Parathyroid adenoma (tissue), 2 donors: ENCODE results near the gene SYT12.

Experiments
- H2AFZ ChIP-seq: fragments of 300-600 bp; sonication (generic); one replicate; pipeline ENCODE4 v1.7.0; 2017; ENCODE audit warnings: antibody characterized with exemption, mild to moderate bottlenecking
- H3K27ac ChIP-seq: fragments of 300-600 bp; sonication (generic); one replicate; pipeline ENCODE4 v1.7.0; 2017
- H3K27me3 ChIP-seq: fragments of 300-600 bp; sonication (generic); one replicate; pipeline ENCODE4 v1.7.0; 2017; ENCODE audit warnings: low read length; ENCODE audit not compliant: control insufficient read depth, insufficient read depth
- H3K36me3 ChIP-seq: fragments of 300-600 bp; sonication (generic); one replicate; pipeline ENCODE4 v1.7.0; 2017; ENCODE audit warnings: low read length; ENCODE audit not compliant: control insufficient read depth, insufficient read depth
- H3K4me1 ChIP-seq: fragments of 300-600 bp; sonication (generic); one replicate; pipeline ENCODE4 v1.7.0; 2017; ENCODE audit warnings: control low read depth
- H3K4me2 ChIP-seq: fragments of 300-600 bp; sonication (generic); one replicate; pipeline ENCODE4 v1.7.0; 2017; ENCODE audit warnings: low read length
- H3K4me3 ChIP-seq: fragments of 300-600 bp; sonication (generic); one replicate; pipeline ENCODE4 v1.7.0; 2017; ENCODE audit warnings: low read depth, low read length
- H3K79me2 ChIP-seq: fragments of 300-600 bp; sonication (generic); one replicate; pipeline ENCODE4 v1.7.0; 2017; ENCODE audit warnings: control low read depth
- H3K9ac ChIP-seq: fragments of 300-600 bp; sonication (generic); one replicate; pipeline ENCODE4 v1.7.0; 2017; ENCODE audit warnings: mild to moderate bottlenecking
- H3K9me3 ChIP-seq: fragments of 300-600 bp; sonication (generic); one replicate; pipeline ENCODE4 v1.7.0; 2017; ENCODE audit warnings: low read length; ENCODE audit not compliant: control insufficient read depth
- CTCF ChIP-seq: fragments of 300-600 bp; sonication (generic); IDR thresholded peaks from one replicate; pipeline ENCODE4 v1.7.0; 2017; ENCODE audit warnings: antibody characterized with exemption, mild to moderate bottlenecking
- donor health status: primary hyperparathyroidism.

Gene SYT12

GRCh38 chr11:67056267-67057204 lies 33.6 kb downstream of the SYT12 start, which contains the start of gene RHOD:
Gene RHOD, plus strand, starts transcription at chr11:67056847. Its CDS starts 56 bp downstream, at chr11:67056903.
- Histone ChIP-seq H3K4me3 (peak within 1 kb of the TSS; percentile 65), H3K36me3 (no peaks in the 10 kb centered on the region), H3K27ac (peak within 1 kb of the TSS; percentile 84), H3K4me2 (peak within 1 kb of the TSS; percentile 77), H3K79me2 (no peaks in the 10 kb centered on the region), H3K27me3 (no peaks in the 10 kb centered on the region), H2AFZ (peak within 1 kb of the TSS; percentile 85), H3K9ac (no peak within 1 kb of the TSS), H3K4me1 (peaks cover 17% of the 10 kb centered on the region), H3K9me3 (no peaks in the 10 kb centered on the region)
- TF ChIP-seq CTCF, result no peak

GRCh38 chr11:67057205-67057672 lies 34.3 kb downstream of the SYT12 start:
- Histone ChIP-seq H3K4me3 (peak overlapping the region; percentile 65), H3K36me3 (no peaks in the 10 kb centered on the region), H2AFZ (peak overlapping the region; percentile 85), H3K27me3 (no peaks in the 10 kb centered on the region), H3K9me3 (no peaks in the 10 kb centered on the region), H3K4me1 (peaks cover 19% of the 10 kb centered on the region), H3K4me2 (peak overlapping the region; percentile 77), H3K27ac (peak overlapping the region; percentile 69), H3K79me2 (no peaks in the 10 kb centered on the region), H3K9ac (no peak overlapping the region)
- TF ChIP-seq CTCF, result no peak

GRCh38 chr11:67058506-67058905 lies 35.6 kb downstream of the SYT12 start:
- no peak overlapping the region for H2AFZ ChIP-seq
- TF ChIP-seq CTCF, result no peak
- no peaks in the 10 kb centered on the region for H3K27me3 ChIP-seq
- no peak overlapping the region for H3K4me2 ChIP-seq
- H3K36me3 ChIP-seq, result no peaks in the 10 kb centered on the region
- peaks cover 22% of the 10 kb centered on the region for H3K4me1 ChIP-seq
- no peak overlapping the region for H3K9ac ChIP-seq
- no peak overlapping the region for H3K4me3 ChIP-seq
- H3K9me3 ChIP-seq, result no peaks in the 10 kb centered on the region
- no peaks in the 10 kb centered on the region for H3K79me2 ChIP-seq
- H3K27ac ChIP-seq, result no peak overlapping the region

GRCh38 chr11:67059671-67060070 lies 36.7 kb downstream of the SYT12 start:
- Histone ChIP-seq H3K4me1 (peaks cover 16% of the 10 kb centered on the region), H3K27me3 (no peaks in the 10 kb centered on the region), H2AFZ (no peak overlapping the region), H3K4me3 (no peak overlapping the region), H3K79me2 (no peaks in the 10 kb centered on the region), H3K36me3 (no peaks in the 10 kb centered on the region), H3K4me2 (no peak overlapping the region), H3K9ac (no peak overlapping the region), H3K27ac (no peak overlapping the region), H3K9me3 (no peaks in the 10 kb centered on the region)
- no peak for TF ChIP-seq CTCF
